Effector memory CD4-positive, alpha-beta T cell (primary cell): Measurements from ENCODE around the gene DNAH12.
"Not testable (repeated sequence)": the region's sequence is repeated elsewhere in the genome, so short reads cannot be mapped to it uniquely, and the experiment has no call there.

Source experiments
- DNase-seq, 3 donors: peaks; one replicate each; pipeline ENCODE4 v3.0.0-alpha.2; 2020
- H3K27ac ChIP-seq: 2 replicates; pipeline ENCODE4 v1.7.0; 2013; ENCODE audit warnings: mild to moderate bottlenecking, low read length, moderate library complexity; ENCODE audit not compliant: insufficient read depth, poor library complexity, severe bottlenecking
- H3K27me3 ChIP-seq: replicated peaks from 2 replicates; pipeline ENCODE4 v1.7.0; 2013; ENCODE audit warnings: mild to moderate bottlenecking, low read length; ENCODE audit not compliant: insufficient read depth, control insufficient read depth, poor library complexity, severe bottlenecking
- H3K36me3 ChIP-seq: 2 replicates; pipeline ENCODE4 v1.7.0; 2013; ENCODE audit warnings: mild to moderate bottlenecking, low read length, moderate library complexity; ENCODE audit not compliant: control insufficient read depth, insufficient read depth
- H3K4me1 ChIP-seq: 2 replicates; pipeline ENCODE4 v1.7.0; 2013; ENCODE audit warnings: low read length, mild to moderate bottlenecking; ENCODE audit not compliant: control insufficient read depth, insufficient read depth, poor library complexity, severe bottlenecking
- H3K4me3 ChIP-seq: 2 replicates; pipeline ENCODE4 v1.7.0; 2013; ENCODE audit warnings: low read length, low read depth, mild to moderate bottlenecking; ENCODE audit not compliant: insufficient read depth, poor library complexity, severe bottlenecking
- H3K9me3 ChIP-seq: 2 replicates; pipeline ENCODE4 v1.7.0; 2013; ENCODE audit warnings: mild to moderate bottlenecking, low read length, moderate library complexity; ENCODE audit not compliant: control insufficient read depth

DNAH12 gene

DNA sequence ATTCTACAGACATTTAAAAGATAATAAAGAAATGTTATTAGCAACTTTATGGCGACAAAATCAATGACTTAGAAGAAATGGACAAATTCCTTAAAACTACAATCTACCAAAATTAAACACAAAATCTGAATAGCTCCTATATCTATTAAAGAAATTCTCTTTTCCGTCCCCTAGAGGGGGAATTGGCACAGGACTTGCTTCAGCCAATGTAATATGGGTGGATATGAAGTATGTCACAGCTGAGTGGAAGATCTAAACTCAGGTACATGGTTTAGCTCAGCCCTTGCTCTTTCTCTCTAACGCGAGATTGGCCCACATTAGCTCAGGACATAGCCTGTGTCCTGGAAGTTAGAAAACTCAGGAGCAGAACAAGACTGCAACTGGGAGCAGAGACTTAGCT is 79.3 kb downstream of the DNAH12 start:
- H3K27ac ChIP-seq: no peak overlapping the region
- H3K9me3 ChIP-seq: no peaks in the 10 kb centered on the region
- DNase-seq: no peak
- no peaks in the 10 kb centered on the region for H3K4me1 ChIP-seq
- H3K4me3 ChIP-seq: no peak overlapping the region
- H3K27me3 ChIP-seq: no peaks in the 10 kb centered on the region
- H3K36me3 ChIP-seq: no peaks in the 10 kb centered on the region

DNA sequence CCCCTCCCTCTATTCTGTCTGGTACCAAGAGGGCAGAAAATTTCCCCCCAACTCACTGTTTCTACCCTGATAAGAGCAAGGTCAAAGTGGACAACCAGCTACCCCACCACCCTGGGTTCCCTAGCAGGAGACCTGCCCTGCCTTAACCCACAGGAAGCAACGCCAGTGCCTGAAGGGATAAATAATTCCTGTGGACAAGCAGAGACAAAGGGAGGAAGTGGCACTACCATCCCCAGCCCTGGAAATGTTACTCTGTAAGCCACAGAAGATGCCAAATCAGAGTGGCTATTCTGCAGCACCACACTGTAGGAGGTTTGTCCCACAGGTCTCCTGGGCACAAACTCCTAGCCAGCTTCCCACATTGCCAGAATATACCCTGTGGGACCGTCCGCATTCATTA is 80.1 kb downstream of the DNAH12 start:
- H3K9me3 ChIP-seq: no peaks in the 10 kb centered on the region
- H3K4me3 ChIP-seq: no peak overlapping the region
- H3K27ac ChIP-seq: no peak overlapping the region
- no peaks in the 10 kb centered on the region for H3K27me3 ChIP-seq
- H3K4me1 ChIP-seq: no peaks in the 10 kb centered on the region
- no peaks in the 10 kb centered on the region for H3K36me3 ChIP-seq
- no peak for DNase-seq

DNA sequence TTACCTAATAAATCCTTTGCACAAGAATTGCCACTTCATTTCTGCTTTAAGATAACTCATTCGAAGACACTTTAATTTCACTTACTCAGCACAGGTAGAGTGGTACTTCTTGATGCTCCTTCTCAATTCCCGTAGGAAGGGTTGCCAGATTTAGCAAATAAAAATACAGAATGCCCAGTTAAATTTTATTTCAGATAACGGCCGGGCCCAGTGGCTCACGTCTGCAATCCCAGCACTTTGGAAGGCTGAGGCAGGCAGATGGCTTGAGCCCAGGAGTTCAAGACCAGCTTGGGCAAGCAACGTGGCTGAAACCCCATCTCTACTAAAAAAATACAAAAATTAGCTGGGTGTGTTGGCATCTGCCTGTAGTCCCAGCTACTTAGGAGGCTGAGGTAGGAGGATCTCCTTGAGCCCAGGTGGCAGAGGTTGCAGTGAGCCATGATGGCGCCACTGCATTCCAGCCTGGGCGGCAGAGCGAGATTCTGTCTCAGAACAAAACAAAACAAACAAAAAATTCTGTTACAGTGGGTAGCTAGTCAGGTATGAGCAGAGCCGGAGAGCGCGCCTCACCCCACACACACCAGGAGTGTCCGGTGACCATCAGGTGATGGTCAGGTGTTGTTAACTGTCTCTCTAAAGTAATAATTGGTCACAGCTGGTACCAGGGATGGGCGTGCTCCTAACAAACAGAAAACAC is 92.8 kb downstream of the DNAH12 start:
- Histone ChIP-seq H3K27me3 (no peaks in the 10 kb centered on the region), H3K27ac (no peak overlapping the region), H3K4me1 (no peaks in the 10 kb centered on the region), H3K4me3 (no peak overlapping the region), H3K9me3 (no peaks in the 10 kb centered on the region), H3K36me3 (no peaks in the 10 kb centered on the region)
- no peak for DNase-seq

DNA sequence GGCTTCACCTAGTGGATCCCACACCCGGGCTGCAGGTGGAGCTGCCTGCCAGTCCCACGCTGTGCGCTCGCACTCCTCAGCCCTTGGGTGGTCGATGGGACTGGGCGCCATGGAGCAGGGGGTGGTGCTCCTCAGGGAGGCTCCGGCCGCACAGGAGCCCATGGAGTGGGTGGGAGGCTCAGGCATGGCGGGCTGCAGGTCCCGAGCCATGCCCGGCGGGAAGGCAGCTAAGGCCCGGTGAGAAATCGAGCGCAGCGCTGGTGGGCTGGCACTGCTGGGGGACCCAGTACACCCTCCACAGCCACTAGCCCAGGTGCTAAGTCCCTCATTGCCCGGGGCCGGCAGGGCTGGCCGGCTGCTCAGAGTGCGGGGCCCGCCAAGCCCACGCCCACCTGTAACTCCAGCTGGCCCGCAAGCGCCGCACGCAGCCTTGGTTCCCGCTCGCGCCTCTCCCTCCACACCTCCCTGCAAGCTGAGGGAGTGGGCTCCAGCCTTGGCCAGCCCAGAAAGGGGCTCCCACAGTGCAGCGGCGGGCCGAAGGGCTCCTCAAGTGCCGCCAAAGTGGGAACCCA is 94.8 kb downstream of the DNAH12 start:
- H3K4me1 ChIP-seq, H3K36me3 ChIP-seq, DNase-seq, H3K4me3 ChIP-seq, H3K9me3 ChIP-seq, H3K27me3 ChIP-seq, H3K27ac ChIP-seq: not testable (repeated sequence)

DNA sequence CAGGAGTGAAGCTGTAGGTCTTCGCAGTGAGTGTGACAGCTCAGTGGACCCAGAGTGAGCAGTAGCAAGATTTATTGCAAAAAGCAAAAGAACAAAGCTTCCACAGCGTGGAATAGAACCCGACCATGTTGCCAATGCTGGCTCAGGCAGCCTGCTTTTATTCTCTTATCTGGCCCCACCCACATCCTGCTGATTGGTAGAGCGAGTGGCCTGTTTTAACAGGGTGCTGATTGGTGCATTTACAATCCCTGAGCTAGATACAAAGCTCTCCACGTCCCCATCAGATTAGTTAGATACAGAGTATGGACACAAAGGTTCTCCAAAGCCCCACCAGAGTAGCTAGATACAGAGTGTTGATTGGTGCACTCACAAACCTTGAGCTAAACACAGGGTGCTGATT is 95.7 kb downstream of the DNAH12 start:
- not testable (repeated sequence) for H3K27me3 ChIP-seq, DNase-seq, H3K9me3 ChIP-seq, H3K4me1 ChIP-seq, H3K27ac ChIP-seq, H3K4me3 ChIP-seq, H3K36me3 ChIP-seq

DNA sequence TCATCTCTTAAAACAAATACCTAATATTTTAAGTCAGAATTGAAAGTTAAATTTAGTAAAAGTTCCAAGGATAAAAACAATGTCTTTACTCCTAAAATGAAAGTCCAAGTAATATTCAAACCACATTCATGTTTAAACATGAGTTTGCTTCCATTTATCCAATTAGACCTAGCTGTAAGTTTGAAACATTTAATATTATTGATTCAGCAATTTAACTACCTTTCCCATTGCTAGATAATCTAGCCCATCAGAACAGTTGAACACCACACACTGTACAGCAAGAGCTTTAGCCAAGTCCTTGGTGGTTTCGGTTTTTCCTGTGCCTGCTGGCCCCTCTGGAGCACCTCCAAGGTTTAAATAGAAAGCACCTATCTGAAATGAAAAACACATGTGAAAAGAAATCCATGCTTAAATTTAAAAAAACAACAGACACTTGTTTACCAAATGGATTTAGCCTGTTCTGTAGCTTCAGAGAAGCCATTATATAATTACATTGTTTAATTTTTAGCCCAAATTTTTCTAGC is 97.8 kb downstream of the DNAH12 start:
- Histone ChIP-seq H3K9me3 (no peaks in the 10 kb centered on the region), H3K36me3 (no peaks in the 10 kb centered on the region), H3K4me1 (no peaks in the 10 kb centered on the region), H3K4me3 (no peak overlapping the region), H3K27ac (no peak overlapping the region), H3K27me3 (no peaks in the 10 kb centered on the region)
- DNase-seq: no peak

DNA sequence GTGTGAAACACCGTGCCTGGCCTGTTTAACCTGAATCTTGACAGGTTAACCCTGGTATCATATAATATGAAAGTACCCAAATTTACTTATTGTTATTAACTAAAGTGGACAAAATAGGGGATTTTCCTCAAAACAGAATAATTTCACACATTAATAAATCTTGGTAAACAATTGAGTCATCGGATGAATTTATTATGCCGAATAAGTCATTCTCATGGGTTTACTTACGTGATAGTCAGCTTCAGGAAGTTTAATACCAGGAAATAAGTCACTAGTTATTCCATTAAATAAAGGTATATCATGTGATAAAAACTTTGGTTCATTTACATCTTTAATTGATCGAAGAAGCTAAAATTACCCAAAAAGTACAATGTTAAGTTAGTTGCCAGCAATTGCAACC is 99.7 kb downstream of the DNAH12 start:
- no peaks in the 10 kb centered on the region for H3K36me3 ChIP-seq
- no peak overlapping the region for H3K27ac ChIP-seq
- peaks cover 2% of the 10 kb centered on the region for H3K27me3 ChIP-seq
- no peak for DNase-seq
- H3K9me3 ChIP-seq: no peaks in the 10 kb centered on the region
- H3K4me1 ChIP-seq: no peaks in the 10 kb centered on the region
- H3K4me3 ChIP-seq: no peak overlapping the region

DNA sequence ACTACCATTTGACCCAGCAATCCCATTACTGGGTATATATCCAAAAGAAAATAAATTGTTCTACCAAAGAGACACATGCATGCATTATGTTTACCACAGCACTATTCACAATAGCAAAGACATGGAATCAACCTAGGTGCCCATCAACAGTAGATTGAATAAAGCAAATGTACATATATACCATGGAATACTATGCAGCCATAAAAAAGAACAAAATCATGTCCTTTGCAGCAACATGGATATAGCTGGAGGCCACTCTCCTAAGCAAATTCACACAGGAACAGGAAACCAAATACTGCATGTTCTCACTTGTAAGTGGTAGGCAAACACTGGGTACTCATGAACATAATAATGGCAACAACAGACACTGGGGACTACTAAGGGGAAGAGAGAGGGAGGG is 104.0 kb downstream of the DNAH12 start:
- H3K4me1 ChIP-seq, H3K27me3 ChIP-seq, H3K9me3 ChIP-seq, H3K36me3 ChIP-seq, H3K4me3 ChIP-seq, DNase-seq, H3K27ac ChIP-seq: not testable (repeated sequence)

DNA sequence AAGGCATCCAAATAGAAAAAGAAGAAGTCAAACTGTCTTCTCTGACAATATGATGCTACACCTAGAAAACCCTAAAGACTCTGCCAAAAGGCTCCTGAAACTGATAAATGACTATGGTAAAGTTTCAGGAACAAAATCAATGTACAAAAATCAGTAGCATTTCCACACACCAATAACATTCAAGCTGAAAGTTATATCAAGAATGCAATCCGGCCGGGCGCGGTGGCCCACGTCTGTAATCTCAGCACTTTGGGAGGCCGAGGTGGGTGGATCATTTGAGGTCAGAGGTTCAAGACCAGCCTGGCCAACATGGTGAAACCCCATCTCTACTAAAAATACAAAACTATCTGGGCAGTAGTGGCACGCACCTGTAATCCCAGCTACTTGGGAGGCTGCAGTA is 105.7 kb downstream of the DNAH12 start:
- H3K9me3 ChIP-seq: not testable (repeated sequence)

DNA sequence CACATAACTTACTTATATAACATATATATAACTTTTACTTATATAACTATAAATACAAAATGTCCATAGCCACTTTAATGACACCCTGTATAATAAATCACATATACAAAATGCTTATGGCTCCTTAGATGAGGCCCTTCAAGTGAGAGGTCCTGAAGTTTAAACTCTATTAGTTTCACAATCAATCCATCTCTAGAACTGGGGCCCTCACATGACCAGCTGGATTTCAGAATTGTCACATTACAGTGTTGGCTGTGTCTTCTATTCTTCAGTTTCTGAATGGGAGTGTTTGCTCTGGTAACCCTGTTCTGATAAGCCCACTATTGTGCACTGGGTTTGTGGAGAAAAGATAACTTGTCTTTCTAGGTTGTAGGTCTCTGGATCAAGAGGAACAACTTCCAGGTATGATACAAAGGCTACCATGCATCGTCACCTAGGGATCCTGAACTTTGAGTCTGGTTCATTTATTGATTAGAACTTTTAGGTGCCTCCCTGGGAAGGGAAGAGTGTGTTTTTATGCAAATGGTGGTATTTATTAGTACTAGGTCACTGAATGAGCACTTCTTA is 107.9 kb downstream of the DNAH12 start:
- H3K36me3 ChIP-seq: no peaks in the 10 kb centered on the region
- no peak for DNase-seq

More for the DNA sequence above, 105.7 kb downstream of the DNAH12 start:
- DNase-seq, H3K36me3 ChIP-seq, H3K4me3 ChIP-seq, H3K4me1 ChIP-seq, H3K27ac ChIP-seq, H3K27me3 ChIP-seq: not testable (repeated sequence)

More for the DNA sequence above, 107.9 kb downstream of the DNAH12 start:
- Histone ChIP-seq H3K9me3 (no peaks in the 10 kb centered on the region), H3K4me3 (no peak overlapping the region), H3K27me3 (peaks cover 2% of the 10 kb centered on the region), H3K4me1 (no peaks in the 10 kb centered on the region), H3K27ac (no peak overlapping the region)
